Left cardiac atrium (tissue), 4 donors: ENCODE data around the gene FAXDC2. TPM values are rescaled to one million over a fixed set of nuclear protein-coding genes. Genes with fewer than 3 reads are reported as not detected.

ENCODE experiments used
- ATAC-seq, 2 donors: fragments of 200-7000 bp; cut with Tn5 transposase; one replicate each; pipeline ENCODE4 v1.9.1; 2020; ENCODE audit warnings: mild to moderate bottlenecking in 2 of 2, moderate library complexity in 2 of 2
- DNase-seq: peaks from one replicate; pipeline ENCODE4 v3.0.0-alpha.2; 2020
- intact Hi-C, 2 donors: fragments of 100-400 bp; cut with DNase I; formaldehyde crosslinking; loops; one replicate each; pipeline versions ENCODE4 v1.14.1 to v1.15.1; 2022 to 2023
- total RNA-seq, 2 donors: library from RNA; stranded (reverse); fragmentation: NEBNext Ultra II Directional; extraction: Animal tissue kit (Norgen Biotek cat#: 25700); gene quantifications; one replicate each; pipeline ENCODE4 v1.2.1, GENCODE V29; 2021
- donor health status: DM: no; HTN: yes; CAD: no.
- donor health status: DM: no; HTN: yes; CAD: no; lungs with severe emphysema.
- donor health status: DM: yes; HTN: yes; CAD: no.
- donor health status: Dilated cardiomyopathy.

Gene FAXDC2
- total RNA-seq, 2 donors from 2014 or later: 10.1 to 28.2 TPM

GRCh38 chr5:154863291-154864080 lies 13.1 kb upstream of the FAXDC2 start:
- intact Hi-C loops: no loop called here

DNA sequence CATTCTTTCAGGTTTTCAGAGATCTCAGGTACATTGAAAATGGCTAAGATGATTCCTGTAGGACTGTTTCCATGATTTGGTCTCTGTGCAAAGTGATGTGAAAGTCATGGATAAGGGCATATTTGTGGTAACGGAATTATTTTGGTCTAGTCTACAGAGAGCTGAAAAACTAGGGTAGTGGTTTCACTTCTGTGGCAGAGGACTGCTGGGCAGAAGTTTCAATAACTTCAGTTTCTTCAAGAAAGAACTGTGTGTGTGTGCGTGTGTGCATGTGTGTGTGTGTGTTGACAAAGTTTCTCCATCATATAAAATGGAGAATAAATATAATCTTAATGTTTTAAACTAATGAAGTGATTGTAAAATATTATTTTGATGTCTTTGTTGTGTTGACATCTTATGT lies 12.4 kb upstream of the FAXDC2 start:
- no peak for ATAC-seq
- DNase-seq: no peak
- intact Hi-C loops: no loop called here

More at GRCh38 chr5:154863291-154864080, 13.1 kb upstream of the FAXDC2 start:
- DNase-seq (no peak), ATAC-seq (no peak)

- ATAC-seq (no peak), DNase-seq (no peak)
- intact Hi-C loops: no loop called here
Observed at GRCh38 chr5:154861946-154862345, 11.5 kb upstream of the FAXDC2 start.

DNA sequence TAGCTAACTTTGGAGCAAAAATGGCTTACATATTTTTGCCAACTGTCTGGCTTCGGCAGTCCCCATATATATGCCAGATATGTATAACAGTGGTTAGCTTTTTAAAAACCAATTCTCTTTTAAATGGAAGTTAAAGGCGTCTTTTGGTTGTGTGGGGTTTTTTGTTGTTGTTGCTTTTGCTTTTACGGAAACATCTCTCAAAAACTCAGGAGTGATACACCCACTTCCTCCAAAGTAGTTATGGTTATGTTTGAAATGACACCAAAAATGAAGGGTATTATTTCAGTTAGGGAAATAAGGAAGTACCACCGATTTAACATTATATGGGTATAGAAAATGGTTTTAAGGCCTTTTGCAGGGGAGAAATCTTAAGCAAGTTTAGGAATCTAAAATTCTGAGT lies 10.4 kb upstream of the FAXDC2 start:
- DNase-seq (no peak), ATAC-seq (no peak)
- intact Hi-C loops: no loop called here

GRCh38 chr5:154860123-154860522 lies 9.7 kb upstream of the FAXDC2 start:
- DNase-seq (no peak), ATAC-seq (no peak)
- intact Hi-C loops: no loop called here

DNA sequence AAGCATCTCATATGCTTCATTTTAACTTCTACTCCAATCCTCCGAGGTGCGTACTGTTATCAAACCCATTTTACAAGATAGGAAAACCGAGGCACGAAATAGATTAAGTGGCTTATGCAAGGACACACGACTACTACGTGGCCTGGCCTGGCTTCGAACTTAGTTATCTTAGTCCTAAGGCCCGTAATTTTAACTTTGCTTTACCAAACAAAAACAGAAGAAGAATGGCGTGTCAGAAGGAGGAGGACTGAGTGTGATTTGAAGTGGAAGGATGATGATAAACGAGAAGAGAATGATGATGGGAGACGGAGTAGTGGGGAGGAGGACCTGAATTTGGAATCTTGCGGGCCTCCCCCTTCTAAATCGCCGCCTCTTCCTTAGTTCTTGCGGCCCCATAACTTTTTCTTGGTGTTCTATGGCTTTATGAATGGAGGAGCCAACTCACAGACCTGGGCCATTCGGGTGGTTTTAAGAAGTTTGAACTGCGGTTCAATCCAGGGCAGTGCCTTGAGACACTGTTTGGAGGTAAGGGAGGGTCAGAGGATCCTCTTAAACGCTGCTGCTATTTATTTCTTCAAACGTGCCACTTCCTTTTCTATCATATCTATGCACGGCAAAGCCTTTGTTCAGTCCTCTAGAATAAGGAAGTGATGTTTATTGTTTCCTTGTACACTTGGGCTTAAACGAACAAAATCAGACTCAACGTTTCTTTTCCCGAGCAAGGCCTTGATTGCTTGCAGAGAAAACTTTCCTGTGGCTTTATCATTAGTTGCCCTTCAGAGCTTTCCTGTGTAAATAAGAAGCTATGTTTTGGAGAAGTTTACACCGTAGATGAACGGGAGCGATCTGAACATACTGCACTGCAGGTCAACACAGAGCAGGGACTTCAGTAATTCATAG lies 8.8 kb upstream of the FAXDC2 start:
- intact Hi-C loops: loop anchor here in 1 of 2 donors (5.0 kb wide), 1 partner anchor 102 kb away; the partner anchor contains the start of gene LARP1
- ATAC-seq (no peak), DNase-seq (no peak)

GRCh38 chr5:154858297-154858971 lies 8.0 kb upstream of the FAXDC2 start, which contains the start of gene CNOT8:
Gene CNOT8, plus strand, starts transcription at chr5:154858627. Its CDS starts 4,652 bp downstream, at chr5:154863279.
- peak; percentile 93 to 94 for ATAC-seq
- intact Hi-C loops: loop anchor here in 1 of 2 donors (5.0 kb wide), 1 partner anchor 101 kb away; the partner anchor contains the start of gene LARP1
- peak; percentile 99 for DNase-seq

DNA sequence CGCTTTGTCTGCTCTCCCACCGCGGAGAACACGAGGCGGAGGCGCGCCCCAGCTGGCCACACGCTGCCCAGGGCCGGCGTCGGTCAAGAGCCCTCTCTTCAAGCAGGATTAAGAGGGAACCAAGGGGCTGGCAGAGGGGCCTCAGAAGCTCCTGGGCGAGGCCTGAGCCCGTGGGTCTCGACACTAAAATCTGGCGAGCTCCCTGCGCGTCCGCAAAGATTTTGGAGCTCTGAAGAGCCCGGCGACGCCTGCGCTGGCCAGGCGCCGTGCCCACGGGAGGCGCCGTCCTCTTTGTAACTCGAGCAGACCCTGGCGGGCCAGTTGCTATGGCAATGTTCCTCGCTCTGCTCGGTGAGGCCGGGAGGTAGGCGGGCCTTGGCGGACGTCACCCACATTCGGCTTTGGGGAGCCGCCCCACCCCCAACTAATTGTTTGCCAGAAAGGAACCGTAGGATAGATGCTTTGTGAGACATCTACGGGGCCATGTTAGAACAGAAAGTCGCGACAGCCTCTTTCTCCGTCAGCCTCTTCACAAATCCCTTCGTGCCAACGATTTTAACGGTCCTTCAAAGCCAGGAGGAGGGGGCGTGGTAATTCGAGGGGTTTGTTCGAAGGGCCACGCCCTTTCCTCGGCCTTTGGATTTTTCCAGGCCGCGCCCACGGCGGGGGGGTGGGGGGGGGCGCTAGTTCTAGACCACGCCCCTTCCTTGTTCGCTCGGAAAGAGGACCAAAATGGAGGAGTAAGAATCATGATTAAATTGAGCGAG lies 7.3 kb upstream of the FAXDC2 start:
- DNase-seq (peak; percentile 97), ATAC-seq (peak; percentile 84 to 89)
- intact Hi-C loops: loop anchor here in 1 of 2 donors (5.0 kb wide), 1 partner anchor 100 kb away; the partner anchor contains the start of gene LARP1

- DNase-seq (no peak), ATAC-seq (no peak)
- intact Hi-C loops: no loop called here
Observed at GRCh38 chr5:154851351-154851750, 948 bp upstream of the FAXDC2 start.

- ATAC-seq (peak; percentile 53 to 56), DNase-seq (no peak)
- intact Hi-C loops: no loop called here
Observed at GRCh38 chr5:154849791-154850201, 607 bp downstream of the FAXDC2 start.

GRCh38 chr5:154849264-154849785 lies 1.1 kb downstream of the FAXDC2 start:
- no peak for ATAC-seq
- DNase-seq: no peak
- intact Hi-C loops: no loop called here

DNA sequence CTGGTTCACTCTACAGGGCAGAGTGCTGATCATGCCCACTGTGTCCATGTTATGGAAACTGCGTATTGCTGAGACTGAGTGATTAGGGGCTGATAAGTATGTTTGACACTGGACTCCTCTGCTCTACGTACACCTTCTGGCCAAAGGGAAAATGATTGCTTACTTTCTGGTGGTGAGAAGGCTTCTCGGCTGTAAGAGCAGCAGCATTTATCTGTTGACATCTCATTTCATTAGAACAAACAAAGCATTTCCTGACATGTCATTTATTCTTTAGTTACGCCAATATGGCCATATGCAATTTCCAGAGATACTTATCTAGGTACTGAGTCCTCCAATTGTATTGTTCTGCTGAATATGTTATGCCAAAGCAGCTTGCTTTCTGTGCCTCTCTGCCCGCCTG lies 5.6 kb downstream of the FAXDC2 start:
- ATAC-seq (no peak), DNase-seq (no peak)
- intact Hi-C loops: no loop called here

- no peak for ATAC-seq
- no peak for DNase-seq
- intact Hi-C loops: no loop called here
Observed at GRCh38 chr5:154842689-154843530, 7.5 kb downstream of the FAXDC2 start.

DNA sequence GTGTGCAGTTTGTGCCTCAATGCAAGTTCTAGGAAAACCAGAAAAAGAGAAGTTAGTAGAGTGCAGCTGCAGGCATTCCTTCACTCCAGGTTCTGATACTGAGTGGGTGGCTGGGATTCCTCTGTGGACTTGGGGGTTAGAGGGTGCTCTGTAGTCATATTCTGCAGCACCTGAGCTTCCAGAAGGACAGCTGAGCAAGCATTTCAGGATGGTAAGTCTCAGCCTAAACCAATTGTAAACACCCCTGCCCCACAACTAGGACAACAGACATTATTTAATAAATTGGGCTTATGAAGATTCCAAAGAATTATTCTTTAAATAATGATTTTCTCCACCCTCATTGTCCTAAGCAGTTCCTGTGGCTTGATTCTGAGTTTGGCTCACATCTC lies 9.1 kb downstream of the FAXDC2 start:
- intact Hi-C loops: no loop called here
- no peak for ATAC-seq

DNA sequence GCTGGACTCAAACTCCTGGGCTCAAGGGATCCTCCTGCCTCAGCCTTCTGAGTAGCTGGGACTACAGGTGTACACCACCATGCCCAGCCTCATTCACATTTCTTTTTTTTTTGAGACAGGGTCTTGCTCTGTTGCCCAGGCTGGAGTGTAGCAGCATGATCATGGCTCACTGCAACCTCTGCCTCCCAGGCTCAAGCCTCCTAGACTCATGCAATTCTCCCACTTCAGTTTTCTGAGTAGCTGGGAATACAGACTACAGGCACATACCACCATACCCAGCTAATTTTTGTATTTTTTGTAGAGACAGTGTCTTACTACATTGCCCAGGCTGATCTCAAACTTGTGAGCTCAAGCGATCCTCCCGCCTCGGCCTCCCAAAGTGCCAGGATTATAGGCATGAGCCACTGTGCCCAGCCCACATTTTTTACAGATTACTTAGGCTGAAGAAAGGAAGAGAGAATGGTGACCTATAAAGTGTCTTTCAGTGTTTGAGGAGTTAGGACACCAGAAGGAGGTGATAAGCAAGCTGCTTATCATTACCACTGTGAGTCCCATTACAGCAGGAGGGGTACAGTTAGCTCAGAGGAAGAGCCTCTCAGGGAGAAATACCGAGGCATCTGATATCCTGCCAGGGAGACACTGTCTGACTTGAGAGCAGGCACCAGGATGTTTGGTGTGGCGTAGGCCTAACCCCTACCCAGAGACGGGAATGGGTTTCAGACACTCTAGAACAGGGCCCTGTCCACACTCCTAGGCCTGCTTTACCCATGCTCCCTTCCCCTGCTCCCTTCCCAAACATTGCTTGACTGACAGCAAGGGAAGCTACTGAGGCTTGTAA lies 9.7 kb downstream of the FAXDC2 start:
- no peak for DNase-seq
- intact Hi-C loops: no loop called here
- ATAC-seq: peak in 1 of 2 donors; percentile 43

More for the DNA sequence above, 9.1 kb downstream of the FAXDC2 start:
- no peak for DNase-seq

- no peak for DNase-seq
- intact Hi-C loops: no loop called here
- no peak for ATAC-seq
Observed at GRCh38 chr5:154837009-154837901, 13.1 kb downstream of the FAXDC2 start.
